Hematopoietic multipotent progenitor cell treated with erythropoietin and hydrocortisone succinate and interleukin-3 and kit ligand, for 15 days (in vitro differentiated cells): Measurements from ENCODE around the gene AGXT.

Experiments used
- DNase-seq: peaks from one replicate; pipeline ENCODE4 v3.0.0-alpha.2; 2015; ENCODE audit warnings: low spot score

Gene AGXT

GRCh38 chr2:240868286-240869108 lies at the start of gene AGXT:
TSS of gene AGXT (plus strand) at chr2:240868824. CDS start at chr2:240868866, 42 bp downstream.
- DNase-seq, result no peak

- no peak for DNase-seq
Measured at GRCh38 chr2:240819126-240819857, 49.3 kb upstream of the AGXT start.

- DNase-seq, result no peak
Measured at GRCh38 chr2:240819858-240820606, 48.6 kb upstream of the AGXT start, which contains the start of gene KIF1A. TSS of gene KIF1A (minus strand) at chr2:240820219. CDS start at chr2:240797752, 22,467 bp downstream.

GRCh38 chr2:240820607-240821428 lies 47.8 kb upstream of the AGXT start:
- DNase-seq, result no peak

GRCh38 chr2:240821429-240821778 lies 47.2 kb upstream of the AGXT start:
- DNase-seq, result no peak

GRCh38 chr2:240822280-240822847 lies 46.3 kb upstream of the AGXT start:
- no peak for DNase-seq

- no peak for DNase-seq
Measured at GRCh38 chr2:240823449-240824336, 44.9 kb upstream of the AGXT start.

- DNase-seq, result no peak
Measured at GRCh38 chr2:240825476-240825875, 43.1 kb upstream of the AGXT start.

- DNase-seq, result no peak
Measured at GRCh38 chr2:240831594-240832204, 36.9 kb upstream of the AGXT start.

- DNase-seq, result peak; percentile 80
Measured at GRCh38 chr2:240832205-240832727, 36.4 kb upstream of the AGXT start.

GRCh38 chr2:240832921-240833494 lies 35.6 kb upstream of the AGXT start:
- DNase-seq, result no peak

GRCh38 chr2:240833724-240834285 lies 34.8 kb upstream of the AGXT start:
- no peak for DNase-seq

GRCh38 chr2:240834377-240834975 lies 34.1 kb upstream of the AGXT start:
- no peak for DNase-seq

GRCh38 chr2:240835528-240835927 lies 33.1 kb upstream of the AGXT start:
- no peak for DNase-seq

- DNase-seq, result no peak
Measured at GRCh38 chr2:240836781-240837467, 31.7 kb upstream of the AGXT start.

GRCh38 chr2:240837621-240838020 lies 31.0 kb upstream of the AGXT start:
- DNase-seq, result no peak

GRCh38 chr2:240839152-240840143 lies 29.2 kb upstream of the AGXT start:
- DNase-seq, result no peak
